Measurements from ENCODE around the gene DDX25. TPM values are rescaled to one million over a fixed set of nuclear protein-coding genes. Genes with fewer than 3 reads are reported as not detected.

The DDX25 gene
- total and polyA plus RNA-seq, 2 of the 4 experiments (the other 2 are of a cell fraction) = under 0.01 TPM; not detected in 1

DNA sequence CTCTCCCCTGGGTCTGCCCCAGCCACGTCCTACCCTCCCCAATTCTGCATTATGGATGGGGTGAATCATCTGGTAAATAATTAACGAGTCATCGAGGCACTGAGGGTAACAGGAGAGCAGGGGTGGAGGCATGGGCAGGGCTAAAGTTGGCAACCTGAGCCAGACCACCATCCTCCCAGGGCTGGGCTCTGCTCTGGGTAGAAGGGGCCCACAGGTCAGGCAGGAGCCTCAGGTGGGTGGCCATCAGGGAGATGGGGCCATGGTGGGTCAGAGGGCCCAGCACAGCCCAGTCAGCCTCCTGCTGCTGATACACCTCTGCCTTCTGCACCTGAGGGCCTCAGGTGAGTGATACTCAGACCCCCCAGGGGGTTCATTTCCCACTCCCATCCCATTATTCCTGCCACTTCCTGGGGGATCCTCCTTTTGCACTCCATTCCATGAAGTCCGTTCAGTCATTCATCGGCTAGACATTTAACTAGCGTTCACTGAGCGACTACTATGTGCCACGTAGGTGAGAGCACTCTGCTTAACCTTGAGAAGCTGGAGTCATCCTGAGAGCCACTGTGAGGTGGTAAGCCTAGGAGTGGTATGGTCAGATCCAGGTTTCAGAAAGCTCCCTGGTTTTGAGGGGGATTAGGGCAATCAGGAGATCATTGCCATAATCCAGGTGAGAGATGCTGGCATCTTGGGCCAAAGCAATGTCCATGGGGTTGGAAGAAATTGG is 41.7 kb downstream of the DDX25 start, which contains the start of gene VSIG10L2:
Gene VSIG10L2 (plus strand): TSS at position 248 of the 724 bp plus-strand sequence. CDS start 12 bp downstream, at position 260.
- no peak within 1 kb of the TSS for H2BK120ac ChIP-seq (ENCODE audit: low read depth, low read length)
- H3K14ac ChIP-seq (replicated peaks; ENCODE audit: low read depth, low read length) = no peak within 1 kb of the TSS
- no peak within 1 kb of the TSS for H4K91ac ChIP-seq (ENCODE audit: insufficient read depth, low read depth, low read length)
- intact Hi-C loops (cut with micrococcal nuclease) (no loop called here), dilution Hi-C loops (cut with HindIII; ENCODE audit: low sequenced_read_pairs, unreplicated experiment) (no loop called here), in situ Hi-C loops (cut with MboI; ENCODE audit: low sequenced_read_pairs) (no loop called here)
- no peaks in the 10 kb centered on the region for H4K20me1 ChIP-seq (ENCODE audit: insufficient read depth, low read length)
- ChIA-PET POLR2A (ENCODE audit: unreplicated experiment) (no interaction called here), CTCF (no interaction called here)
- no peaks in the 10 kb centered on the region for H3K79me1 ChIP-seq (ENCODE audit: low read depth in 1 of 2, low read length in 2 of 2)
- H3K9ac ChIP-seq (ENCODE audit: low read depth, low read length) = no peak within 1 kb of the TSS
- H3K36me3 ChIP-seq (ENCODE audit: control insufficient read depth, insufficient read depth, low read length) = no peaks in the 10 kb centered on the region
- no peak within 1 kb of the TSS for H3K27ac ChIP-seq (ENCODE audit: insufficient read depth, low read length)
- 92% methylated on average over 2 of the region's 8 CpGs; no CpG with 5 or more reads in 1 of the 2 experiments for WGBS, 2 experiments (ENCODE audit: extremely low coverage in 2 of 2, insufficient read length in 1 of 2)
- no peak within 1 kb of the TSS for H3K4me3 ChIP-seq (ENCODE audit: insufficient read depth, low read depth, low read length)
- H2AK5ac ChIP-seq (ENCODE audit: low read depth, low read length) = no peak within 1 kb of the TSS
- TF ChIP-seq RFX5 (IDR thresholded peaks at IDR 0.05; ENCODE audit: low read depth, low read length) (no peak), CHD1 (IDR thresholded peaks at IDR 0.05; ENCODE audit: low read depth, low read length) (no peak), BHLHE40 (IDR thresholded peaks at IDR 0.05; ENCODE audit: low read depth, low read length) (no peak), ELK1 (IDR thresholded peaks at IDR 0.05; ENCODE audit: borderline replicate concordance, low read depth, low read length) (no peak), CEBPB (IDR thresholded peaks at IDR 0.05; ENCODE audit: low read depth, low read length) (no peak), USF2 (IDR thresholded peaks at IDR 0.05; ENCODE audit: low read depth, low read length) (no peak), MXI1 (IDR thresholded peaks at IDR 0.05; ENCODE audit: borderline replicate concordance, low read depth, low read length) (no peak), MAZ (IDR thresholded peaks at IDR 0.05; ENCODE audit: borderline replicate concordance, low read depth, low read length) (no peak)
- TF ChIP-seq, protein P1, sequence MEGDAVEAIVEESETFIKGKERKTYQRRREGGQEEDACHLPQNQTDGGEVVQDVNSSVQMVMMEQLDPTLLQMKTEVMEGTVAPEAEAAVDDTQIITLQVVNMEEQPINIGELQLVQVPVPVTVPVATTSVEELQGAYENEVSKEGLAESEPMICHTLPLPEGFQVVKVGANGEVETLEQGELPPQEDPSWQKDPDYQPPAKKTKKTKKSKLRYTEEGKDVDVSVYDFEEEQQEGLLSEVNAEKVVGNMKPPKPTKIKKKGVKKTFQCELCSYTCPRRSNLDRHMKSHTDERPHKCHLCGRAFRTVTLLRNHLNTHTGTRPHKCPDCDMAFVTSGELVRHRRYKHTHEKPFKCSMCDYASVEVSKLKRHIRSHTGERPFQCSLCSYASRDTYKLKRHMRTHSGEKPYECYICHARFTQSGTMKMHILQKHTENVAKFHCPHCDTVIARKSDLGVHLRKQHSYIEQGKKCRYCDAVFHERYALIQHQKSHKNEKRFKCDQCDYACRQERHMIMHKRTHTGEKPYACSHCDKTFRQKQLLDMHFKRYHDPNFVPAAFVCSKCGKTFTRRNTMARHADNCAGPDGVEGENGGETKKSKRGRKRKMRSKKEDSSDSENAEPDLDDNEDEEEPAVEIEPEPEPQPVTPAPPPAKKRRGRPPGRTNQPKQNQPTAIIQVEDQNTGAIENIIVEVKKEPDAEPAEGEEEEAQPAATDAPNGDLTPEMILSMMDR (conservative IDR thresholded peaks at IDR 0.05; ENCODE audit: low read depth, low read length) = no peak
- H2BK15ac ChIP-seq (ENCODE audit: low read depth, low read length) = no peak within 1 kb of the TSS
- H3K56ac ChIP-seq (ENCODE audit: extremely low read depth, insufficient read depth, low read length) = no peak within 1 kb of the TSS
- no peak within 1 kb of the TSS for H3K4ac ChIP-seq (ENCODE audit: low read depth, low read length)
- H4K8ac ChIP-seq (ENCODE audit: low read depth in 2 of 2, low read length in 2 of 2) = no peak within 1 kb of the TSS
- BruUV-seq (replicated peaks) = no TSS peak
- no peaks in the 10 kb centered on the region for H3K9me3 ChIP-seq (ENCODE audit: control insufficient read depth, insufficient read depth, low read length)
- no peak within 1 kb of the TSS for H2BK5ac ChIP-seq (ENCODE audit: low read depth, low read length, poor library complexity, severe bottlenecking)
- DNase-seq (no peak), ATAC-seq (ENCODE audit: low read depth) (no peak)
- H3K18ac ChIP-seq (ENCODE audit: low read depth, low read length) = no peak within 1 kb of the TSS
- no peak within 1 kb of the TSS for H4K5ac ChIP-seq (ENCODE audit: low read depth, low read length)
- H3K4me2 ChIP-seq (ENCODE audit: low read depth, low read length) = no peak within 1 kb of the TSS
- no peak within 1 kb of the TSS for H3K23ac ChIP-seq (ENCODE audit: low read depth, low read length)
- no peak within 1 kb of the TSS for H2BK20ac ChIP-seq (ENCODE audit: low read depth, low read length)
- no peak within 1 kb of the TSS for H2AK9ac ChIP-seq (replicated peaks; ENCODE audit: low read depth, low read length, poor library complexity)
- no peaks in the 10 kb centered on the region for H3K9me1 ChIP-seq (ENCODE audit: insufficient read depth, low read length)
- H3K27me3 ChIP-seq (ENCODE audit: control insufficient read depth, insufficient read depth, low read length) = peaks cover 20% of the 10 kb centered on the region; the same call in 1 of the 2 replicates
- H3K4me1 ChIP-seq (ENCODE audit: control insufficient read depth, insufficient read depth, low read length) = no peaks in the 10 kb centered on the region
- H2AFZ ChIP-seq (replicated peaks; ENCODE audit: low read length, poor library complexity) = no peak within 1 kb of the TSS

Measured in IMR-90 (cell line).